PC-3 (cell line): ENCODE measurements around the gene PIGN. TPM values are rescaled to one million over a fixed set of nuclear protein-coding genes. Genes with fewer than 3 reads are reported as not detected.

Experiments used
- ATAC-seq: fragments of 200-7000 bp; cut with Tn5 transposase; 2 replicates; pipeline ENCODE4 v1.9.1; 2020; ENCODE audit warnings: mild to moderate bottlenecking, moderate library complexity
- BruUV-seq: library from RNA; stranded (reverse); fragments of 400-500 nt; replicated peaks from 2 replicates; lab custom pipeline; 2021; lab: Mats Ljungman, UMichigan
- CTCF ChIA-PET: fragments of 300-600 bp; sonication (Branson Sonifier 250); formaldehyde crosslinking; loops from one replicate; lab custom pipeline; 2022; ENCODE audit warnings: antibody characterized with exemption; lab: Charles Lee
- POLR2A ChIA-PET: fragments of 300-600 bp; sonication (Branson Sonifier 250); formaldehyde crosslinking; loops from one replicate; lab custom pipeline; 2022; ENCODE audit warnings: antibody characterized with exemption; ENCODE audit not compliant: unreplicated experiment; lab: Charles Lee
- DNase-seq: peaks from one replicate; pipeline ENCODE4 v3.0.0-alpha.2; 2015
- H2AFZ ChIP-seq: fragments of 300-600 bp; sonication (generic); 2 replicates; pipeline ENCODE4 v1.6.0; 2016; ENCODE audit warnings: antibody characterized with exemption, low read length
- H3F3A ChIP-seq: fragments of 300-600 bp; sonication (generic); one replicate; pipeline ENCODE4 v1.6.0; 2017; ENCODE audit warnings: antibody characterized with exemption, low read length, control low read depth, mild to moderate bottlenecking; ENCODE audit not compliant: unreplicated experiment
- H3K27ac ChIP-seq: fragments of 300-600 bp; sonication (generic); 2 replicates; pipeline ENCODE4 v1.5.1; 2016; ENCODE audit warnings: mild to moderate bottlenecking, low read length
- H3K27me3 ChIP-seq: fragments of 300-600 bp; sonication (generic); 2 replicates; pipeline ENCODE4 v1.6.1; 2016; ENCODE audit warnings: low read length, mixed read lengths
- H3K36me3 ChIP-seq: fragments of 300-600 bp; sonication (generic); 2 replicates; pipeline ENCODE4 v1.6.1; 2016; ENCODE audit warnings: low read depth, mixed run types, low read length, mixed read lengths
- H3K4me1 ChIP-seq: fragments of 300-600 bp; sonication (generic); 2 replicates; pipeline ENCODE4 v1.5.1; 2016; ENCODE audit warnings: low read length; ENCODE audit not compliant: insufficient read depth
- H3K4me2 ChIP-seq: fragments of 300-600 bp; sonication (generic); 2 replicates; pipeline ENCODE4 v1.6.0; 2016; ENCODE audit warnings: low read length
- H3K4me3 ChIP-seq: fragments of 300-600 bp; sonication (generic); 2 replicates; pipeline ENCODE4 v1.5.1; 2016; ENCODE audit warnings: mild to moderate bottlenecking, low read length, mixed read lengths
- H3K79me2 ChIP-seq: fragments of 300-600 bp; sonication (generic); 2 replicates; pipeline ENCODE4 v1.6.1; 2017; ENCODE audit warnings: low read length, mixed read lengths
- H3K9ac ChIP-seq: fragments of 300-600 bp; sonication (generic); 2 replicates; pipeline ENCODE4 v1.6.0; 2016; ENCODE audit warnings: mild to moderate bottlenecking, low read length
- H3K9me2 ChIP-seq: fragments of 300-600 bp; sonication (generic); replicated peaks from 2 replicates; pipeline ENCODE4 v1.6.1; 2016; ENCODE audit warnings: mixed run types, low read length, mixed read lengths
- H3K9me3 ChIP-seq: fragments of 300-600 bp; sonication (generic); 2 replicates; pipeline ENCODE4 v1.6.1; 2016; ENCODE audit warnings: low read length, mixed read lengths
- H4K20me1 ChIP-seq: fragments of 300-600 bp; sonication (generic); 2 replicates; pipeline ENCODE4 v1.6.1; 2016; ENCODE audit warnings: low read length, mixed read lengths
- EZH2 ChIP-seq: fragments of 300-600 bp; sonication (generic); IDR thresholded peaks from one replicate; pipeline ENCODE4 v1.6.1; 2017; ENCODE audit warnings: antibody characterized with exemption, mild to moderate bottlenecking, low read length; ENCODE audit not compliant: unreplicated experiment
- EZH2phosphoT487 ChIP-seq: fragments of 300-600 bp; sonication (generic); IDR thresholded peaks from 2 replicates; pipeline ENCODE4 v1.6.1; 2018; ENCODE audit warnings: mild to moderate bottlenecking, antibody characterized with exemption, low read length, borderline replicate concordance
- intact Hi-C: fragments of 100-400 bp; cut with micrococcal nuclease; formaldehyde crosslinking; loops from 2 replicates; pipeline ENCODE4 v1.9.0; 2023
- total RNA-seq: library from RNA; depleted of rRNA; stranded (reverse); fragments of >200 nt; gene quantifications from 2 replicates; pipeline ENCODE4 v1.2.3, GENCODE V29; 2014
- TF ChIP-seq, protein P1 (sequence below): fragments of 300-600 bp; sonication (generic); conservative IDR thresholded peaks from 2 replicates; pipeline ENCODE4 v1.5.1; 2017; ENCODE audit warnings: antibody characterized with exemption, low read depth, mild to moderate bottlenecking, low read length

Gene PIGN
- total RNA-seq, 1 experiment from 2014 or later, result 22.7 TPM

- Histone ChIP-seq H3K4me1 (peaks cover 10% of the 10 kb centered on the region), H3K36me3 (no peaks in the 10 kb centered on the region), H3K9me2 (no peaks in the 10 kb centered on the region), H3K9ac (no peak overlapping the region), H3K79me2 (peaks cover 96% of the 10 kb centered on the region), H3K4me2 (no peak overlapping the region), H2AFZ (no peak overlapping the region), H4K20me1 (0 out of 2 replicates have a peak, but pooled peaks cover 6% of the 10 kb centered on the region), H3K4me3 (no peak overlapping the region), H3K27me3 (no peaks in the 10 kb centered on the region), H3K27ac (no peak overlapping the region), H3F3A (no peaks in the 10 kb centered on the region), H3K9me3 (no peaks in the 10 kb centered on the region)
- ChIA-PET CTCF (no interaction called here), POLR2A (no interaction called here)
- intact Hi-C loops, result no loop called here
- DNase-seq (no peak), ATAC-seq (no peak)
- BruUV-seq, result no TSS peak
- TF ChIP-seq EZH2phosphoT487 (no peak), EZH2 (no peak)
- TF ChIP-seq, protein P1, sequence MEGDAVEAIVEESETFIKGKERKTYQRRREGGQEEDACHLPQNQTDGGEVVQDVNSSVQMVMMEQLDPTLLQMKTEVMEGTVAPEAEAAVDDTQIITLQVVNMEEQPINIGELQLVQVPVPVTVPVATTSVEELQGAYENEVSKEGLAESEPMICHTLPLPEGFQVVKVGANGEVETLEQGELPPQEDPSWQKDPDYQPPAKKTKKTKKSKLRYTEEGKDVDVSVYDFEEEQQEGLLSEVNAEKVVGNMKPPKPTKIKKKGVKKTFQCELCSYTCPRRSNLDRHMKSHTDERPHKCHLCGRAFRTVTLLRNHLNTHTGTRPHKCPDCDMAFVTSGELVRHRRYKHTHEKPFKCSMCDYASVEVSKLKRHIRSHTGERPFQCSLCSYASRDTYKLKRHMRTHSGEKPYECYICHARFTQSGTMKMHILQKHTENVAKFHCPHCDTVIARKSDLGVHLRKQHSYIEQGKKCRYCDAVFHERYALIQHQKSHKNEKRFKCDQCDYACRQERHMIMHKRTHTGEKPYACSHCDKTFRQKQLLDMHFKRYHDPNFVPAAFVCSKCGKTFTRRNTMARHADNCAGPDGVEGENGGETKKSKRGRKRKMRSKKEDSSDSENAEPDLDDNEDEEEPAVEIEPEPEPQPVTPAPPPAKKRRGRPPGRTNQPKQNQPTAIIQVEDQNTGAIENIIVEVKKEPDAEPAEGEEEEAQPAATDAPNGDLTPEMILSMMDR, result no peak
Measured at GRCh38 chr18:62196980-62197379, 10.1 kb upstream of the PIGN start.

DNA sequence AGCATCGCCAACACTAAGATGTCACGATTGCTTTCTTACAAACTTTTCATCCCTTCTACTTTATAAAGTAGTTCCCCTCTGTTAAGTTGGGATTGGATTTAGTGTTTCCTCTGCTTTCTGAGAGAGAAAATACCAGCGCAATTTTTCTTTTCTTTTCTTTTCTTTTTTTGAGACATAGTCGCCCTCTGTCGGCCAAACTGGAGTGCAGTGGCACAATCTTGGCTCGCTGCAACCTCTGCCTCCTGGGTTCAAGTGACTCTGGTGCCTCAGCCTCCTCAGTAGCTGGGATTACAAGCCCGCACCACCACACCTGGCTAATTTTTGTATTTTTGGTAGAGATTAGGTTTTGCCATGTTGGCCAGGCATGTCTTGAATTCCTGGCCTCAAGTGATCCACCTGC is 9.2 kb upstream of the PIGN start:
- Histone ChIP-seq H3K4me3 (no peak overlapping the region), H3K4me2 (no peak overlapping the region), H2AFZ (no peak overlapping the region), H3K9ac (no peak overlapping the region), H3F3A (no peaks in the 10 kb centered on the region), H3K4me1 (peaks cover 9% of the 10 kb centered on the region), H3K36me3 (no peaks in the 10 kb centered on the region), H4K20me1 (0 out of 2 replicates have a peak, but pooled peaks cover 6% of the 10 kb centered on the region), H3K27me3 (no peaks in the 10 kb centered on the region), H3K27ac (no peak overlapping the region), H3K79me2 (peaks cover 98% of the 10 kb centered on the region), H3K9me3 (no peaks in the 10 kb centered on the region), H3K9me2 (no peaks in the 10 kb centered on the region)
- no TSS peak for BruUV-seq
- CTCF ChIA-PET, result no interaction called here
- POLR2A ChIA-PET, result no interaction called here
- intact Hi-C loops, result no loop called here
- no peak for DNase-seq
- TF ChIP-seq, protein P1, result peak; percentile 47
- TF ChIP-seq EZH2phosphoT487, result no peak
- ATAC-seq, result no peak

- no peaks in the 10 kb centered on the region for H3K9me2 ChIP-seq
- H3K4me3 ChIP-seq, result peak overlapping the region; percentile 99
- H2AFZ ChIP-seq, result no peak overlapping the region
- H3K4me2 ChIP-seq, result peak overlapping the region; percentile 95
- H3K27me3 ChIP-seq, result no peaks in the 10 kb centered on the region
- H4K20me1 ChIP-seq, result peaks cover 24% of the 10 kb centered on the region
- no peaks in the 10 kb centered on the region for H3K9me3 ChIP-seq
- intact Hi-C loops, result loop anchor here (2.0 to 10.0 kb wide), 4 partner anchors 14 to 528 kb away; partner anchors contain the start of genes PHLPP1 and ZCCHC2
- ATAC-seq (no peak), DNase-seq (no peak)
- TF ChIP-seq EZH2phosphoT487 (no peak), EZH2 (no peak)
- TF ChIP-seq, protein P1, result no peak
- peaks cover 92% of the 10 kb centered on the region for H3K79me2 ChIP-seq
- BruUV-seq, result no TSS peak
- no peak overlapping the region for H3K27ac ChIP-seq
- peak overlapping the region; percentile 88 for H3K9ac ChIP-seq
- POLR2A ChIA-PET, result interaction anchor here (0.6 kb wide), 1 partner anchor 101 kb away, joined by 31 read pairs; no protein-coding TSS in a partner anchor
- peaks cover 34% of the 10 kb centered on the region for H3K4me1 ChIP-seq
- CTCF ChIA-PET, result no interaction called here
- no peaks in the 10 kb centered on the region for H3F3A ChIP-seq
- no peaks in the 10 kb centered on the region for H3K36me3 ChIP-seq
Measured at GRCh38 chr18:62189208-62189607, 2.4 kb upstream of the PIGN start.
